Fibroblast of skin of left quadriceps (primary cell): ENCODE measurements around the gene COL26A1.
A peak's percentile ranks its signal among the peaks of the same experiment; 100 is the strongest.
"Not testable (repeated sequence)": the region's sequence is repeated elsewhere in the genome, so short reads cannot be mapped to it uniquely, and the experiment has no call there.

Experiments used
- DNase-seq, 2 experiments: peaks; one replicate each; pipeline ENCODE4 v3.0.0-alpha.2; 2013; ENCODE audit warnings: low read depth in 2 of 2

The COL26A1 gene

GRCh38 chr7:101442426-101443070, 79.9 kb downstream of the COL26A1 start:
- no peak for DNase-seq

- no peak for DNase-seq
These were observed 87.4 kb downstream of the COL26A1 start for GRCh38 chr7:101450064-101450463.

DNA sequence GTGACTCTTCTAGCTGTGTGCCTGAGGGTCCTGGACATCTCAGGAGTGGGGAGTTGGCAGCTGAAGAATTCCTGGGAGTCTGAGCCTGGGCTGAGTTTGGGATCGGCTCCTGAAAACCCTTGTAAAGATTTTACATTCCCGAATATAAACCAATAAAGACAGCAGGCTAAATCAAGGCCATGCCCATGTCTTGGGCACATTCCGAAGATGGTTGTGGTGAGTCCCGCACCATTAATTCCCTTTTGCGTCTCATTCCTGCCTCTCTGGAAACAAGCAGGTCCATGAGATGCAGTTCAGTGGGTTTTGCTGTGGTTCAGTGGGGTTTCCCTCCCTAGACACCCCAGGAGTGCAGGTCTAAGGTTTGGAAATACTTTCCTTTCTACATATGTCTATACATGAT, 90.9 kb downstream of the COL26A1 start:
- peak; percentile 6 to 12 for DNase-seq

DNA sequence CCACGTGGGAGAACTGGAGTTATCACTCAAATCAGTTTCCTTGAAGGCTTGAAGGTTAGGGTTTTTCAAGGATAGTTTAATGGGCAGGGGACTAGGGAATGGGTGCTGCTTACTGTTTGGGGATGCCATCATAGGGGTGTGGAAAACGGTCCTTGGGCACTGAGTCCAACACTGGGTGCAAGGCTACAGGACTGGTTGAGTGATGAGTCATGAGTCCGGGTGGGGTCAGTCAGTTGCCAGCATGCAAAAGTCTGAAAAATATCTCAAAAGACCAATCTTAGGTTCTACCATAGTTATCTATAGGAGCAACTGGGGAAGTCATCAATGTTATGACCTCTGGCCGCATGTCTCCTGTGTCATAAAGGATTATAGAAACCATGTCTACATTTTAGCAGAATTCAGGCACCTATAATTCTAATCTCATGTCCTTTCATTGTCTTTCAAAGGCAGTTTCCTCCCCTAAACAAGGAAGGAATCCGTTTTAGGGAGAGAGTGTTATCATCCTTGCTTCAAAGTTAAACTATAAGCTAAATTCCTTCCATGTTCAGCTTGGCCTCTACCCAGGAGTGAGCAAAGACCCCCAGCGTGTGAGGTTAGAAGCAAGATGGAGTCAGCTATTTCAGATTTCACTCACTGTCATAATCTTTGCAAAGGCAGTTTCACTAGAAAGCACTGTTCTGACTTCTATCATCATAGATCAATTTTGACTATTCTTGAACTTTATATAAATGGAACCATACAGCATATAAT, 94.5 kb downstream of the COL26A1 start:
- no peak for DNase-seq

GRCh38 chr7:101465131-101465530, 102.5 kb downstream of the COL26A1 start:
- no peak for DNase-seq

GRCh38 chr7:101465576-101466196, 103.0 kb downstream of the COL26A1 start:
- no peak for DNase-seq

DNA sequence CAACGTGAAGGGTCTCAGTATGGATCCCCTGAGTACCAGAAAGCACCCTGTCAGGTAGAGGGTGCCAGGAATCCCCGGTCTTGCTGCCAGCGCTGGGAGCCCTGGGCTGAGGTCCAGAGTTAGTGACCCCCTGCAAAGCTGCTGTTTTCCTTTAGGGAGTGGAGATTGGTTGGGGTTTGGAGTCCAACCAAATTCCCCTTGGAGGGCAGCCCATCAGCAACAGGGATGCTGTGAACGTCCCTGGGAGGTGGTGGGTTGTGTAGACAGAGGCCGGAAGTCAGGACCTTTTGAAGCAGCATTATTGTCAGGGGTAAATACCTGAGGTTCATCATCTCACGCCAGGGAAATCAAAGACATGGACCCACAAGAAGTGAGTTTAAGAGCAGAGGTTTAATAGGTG, 104.2 kb downstream of the COL26A1 start:
- no peak for DNase-seq

DNA sequence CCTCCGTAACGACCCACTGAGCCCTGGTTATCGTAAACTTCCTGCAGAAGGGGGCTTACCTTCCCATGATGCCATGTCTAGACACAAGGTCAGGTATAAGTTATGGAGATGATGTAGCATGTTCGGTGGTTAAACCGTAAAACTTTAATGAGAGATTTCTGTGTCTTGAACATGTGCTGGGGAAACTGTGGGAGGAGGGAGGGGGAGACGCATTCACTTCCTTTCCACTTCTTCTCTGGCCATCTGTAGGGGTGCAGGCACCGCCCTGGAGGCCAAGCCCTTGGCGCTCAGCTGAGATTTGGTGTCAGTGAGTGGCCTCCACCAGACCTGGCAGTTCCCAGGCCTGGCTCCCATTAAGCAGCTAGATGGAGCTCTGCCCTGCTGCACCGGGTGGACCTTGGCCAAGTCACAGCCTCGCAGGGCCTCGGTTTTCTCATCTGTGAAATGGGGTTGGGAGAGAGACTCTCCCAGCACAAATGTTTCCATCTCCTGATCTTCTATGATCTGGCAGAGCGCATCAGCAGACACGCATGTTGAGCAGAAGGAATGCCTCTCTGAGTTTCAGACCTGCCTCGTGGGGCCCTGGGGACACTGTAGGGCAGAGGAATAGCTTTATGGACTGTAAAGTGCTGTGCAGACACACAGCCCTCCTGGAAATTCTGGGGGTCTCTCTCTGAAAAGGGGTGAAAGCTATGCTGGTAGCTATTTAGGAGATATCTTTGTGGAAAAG, 106.0 kb downstream of the COL26A1 start:
- DNase-seq, result no peak

GRCh38 chr7:101470668-101471487, 108.2 kb downstream of the COL26A1 start:
- DNase-seq, result no peak

DNA sequence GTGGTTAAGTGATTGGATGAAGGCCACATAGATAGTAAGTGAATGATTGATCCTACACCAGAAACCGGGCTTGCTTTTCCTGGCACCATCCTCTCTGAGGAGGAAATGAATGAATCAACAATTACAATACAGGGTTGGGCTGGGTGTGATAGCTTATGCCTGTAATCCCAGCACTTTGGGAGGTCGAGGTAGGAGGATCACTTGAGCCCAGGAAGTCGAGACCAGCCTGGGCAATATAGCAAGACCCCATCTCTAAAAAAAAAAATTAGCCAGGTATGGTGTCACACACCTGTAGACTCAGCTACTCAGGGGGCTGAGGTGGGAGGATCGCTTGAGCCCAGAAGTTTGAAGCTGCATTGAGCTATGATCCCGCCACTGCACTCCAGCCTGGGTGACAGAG, 111.5 kb downstream of the COL26A1 start:
- no peak for DNase-seq

- DNase-seq, result not testable (repeated sequence)
These were observed 113.0 kb downstream of the COL26A1 start for GRCh38 chr7:101475691-101476090.

- no peak for DNase-seq
These were observed 116.5 kb downstream of the COL26A1 start for GRCh38 chr7:101479217-101479616.

GRCh38 chr7:101486056-101486432, 123.4 kb downstream of the COL26A1 start:
- DNase-seq, result not testable (repeated sequence)

- DNase-seq, result peak; percentile 45 to 47
These were observed 123.9 kb downstream of the COL26A1 start for GRCh38 chr7:101486433-101487104.

DNA sequence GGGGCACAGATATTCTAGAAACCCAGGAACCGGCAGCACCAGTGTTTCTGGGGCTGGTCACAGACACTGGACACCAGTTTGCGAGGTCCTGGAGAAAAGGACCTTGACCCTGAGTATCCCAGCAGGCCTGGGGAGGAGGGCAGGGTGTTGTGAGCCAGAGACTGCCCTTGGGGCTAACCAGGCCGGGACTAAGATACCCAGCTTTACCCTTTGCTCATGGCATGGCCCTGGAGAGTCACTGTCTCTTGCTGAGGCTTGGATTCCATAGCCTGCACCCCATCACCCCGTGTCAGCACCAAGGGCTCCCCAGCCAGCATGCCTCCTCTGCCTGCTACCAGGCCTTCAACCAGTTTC, 124.4 kb downstream of the COL26A1 start:
- no peak for DNase-seq

DNA sequence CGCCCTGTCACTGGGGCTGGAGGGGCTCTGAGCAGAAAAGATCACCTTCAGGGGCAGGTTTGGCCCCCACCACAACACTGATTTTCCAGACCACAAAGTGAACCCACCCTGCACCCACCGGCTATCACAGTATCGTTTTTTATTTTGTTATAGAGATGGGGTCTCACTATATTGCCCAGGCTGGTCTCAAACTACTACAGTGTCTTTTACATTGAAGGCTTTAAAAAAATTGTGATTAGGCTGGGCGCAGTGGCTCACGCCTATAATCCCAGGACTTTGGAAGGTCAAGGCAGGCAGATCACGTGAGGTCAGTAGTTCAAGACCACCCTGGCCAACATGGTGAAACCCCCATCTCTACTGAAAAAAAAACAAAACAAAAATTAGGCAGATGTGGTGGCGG, 125.1 kb downstream of the COL26A1 start:
- no peak for DNase-seq

DNA sequence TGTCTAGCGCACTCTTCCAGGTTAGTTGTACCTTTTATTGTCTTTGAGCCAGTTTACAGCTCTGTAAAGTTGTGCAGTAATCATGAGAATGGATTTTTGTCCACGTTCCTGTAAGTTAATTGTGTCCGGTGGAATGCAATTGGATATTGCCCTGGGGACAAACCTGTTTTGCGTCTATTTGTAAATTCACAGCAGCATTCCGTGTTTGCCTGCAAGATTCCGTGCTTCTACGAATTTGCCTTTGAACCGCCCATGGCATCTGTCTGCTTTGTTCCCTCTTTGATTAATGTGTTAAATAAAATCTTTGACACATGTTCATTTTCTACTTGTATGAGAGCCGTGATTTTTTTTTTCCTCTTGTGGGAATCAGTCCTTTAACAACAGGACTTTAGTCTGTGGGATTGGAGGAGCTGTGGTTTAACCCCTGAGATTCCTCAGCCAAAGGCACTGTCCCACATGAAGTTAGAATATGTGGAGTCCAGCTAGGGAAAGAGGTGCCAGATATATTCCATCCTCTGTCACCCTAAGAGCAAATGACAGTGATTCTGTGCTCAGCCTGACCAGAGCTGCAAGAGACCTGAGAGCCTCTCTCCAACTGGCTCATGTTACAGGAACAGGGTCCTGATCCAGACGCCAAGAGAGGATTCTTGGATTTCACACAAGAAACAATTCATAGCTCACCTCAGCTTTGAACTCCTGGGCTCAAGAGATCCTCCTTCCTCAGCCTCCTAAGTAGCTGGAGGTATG, 126.3 kb downstream of the COL26A1 start:
- no peak for DNase-seq

DNA sequence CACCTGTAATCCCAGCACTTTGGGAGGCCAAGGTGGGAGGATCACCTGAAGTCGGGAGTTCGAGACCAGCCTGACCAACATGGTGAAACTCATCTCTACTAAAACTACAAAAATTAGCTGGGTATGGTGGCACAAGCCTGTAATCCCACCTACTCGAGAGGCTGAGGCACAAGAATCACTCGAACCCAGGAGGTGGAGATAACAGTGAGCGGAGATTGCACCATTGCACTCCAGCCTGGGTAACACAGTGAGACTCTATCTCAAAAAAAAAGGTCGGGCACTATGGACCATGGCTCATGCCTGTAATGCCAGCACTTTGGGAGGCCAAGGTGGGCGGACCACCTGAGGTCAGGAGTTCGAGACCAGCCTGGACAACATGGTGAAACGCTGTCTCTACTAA, 127.8 kb downstream of the COL26A1 start:
- DNase-seq, result not testable (repeated sequence)

DNA sequence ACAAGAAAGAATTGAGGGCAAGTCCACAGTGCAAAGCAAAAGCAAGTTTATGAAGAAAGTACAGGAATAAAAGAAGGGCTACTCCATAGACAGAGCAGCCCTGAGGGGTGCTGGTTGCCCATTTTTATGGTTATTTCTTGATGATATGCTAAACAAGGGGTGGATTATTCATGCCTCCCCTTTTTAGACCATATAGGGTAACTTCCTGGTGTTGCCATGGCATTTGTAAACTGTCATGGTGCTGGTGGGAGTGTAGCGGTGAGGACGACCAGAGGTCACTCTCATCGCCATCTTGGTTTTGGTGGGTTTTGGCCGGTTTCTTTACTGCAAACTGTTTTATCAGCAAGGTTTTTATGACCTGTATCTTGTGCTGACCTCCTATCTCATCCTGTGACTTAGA, 128.8 kb downstream of the COL26A1 start:
- DNase-seq, result not testable (repeated sequence)

GRCh38 chr7:101494602-101495329, 132.1 kb downstream of the COL26A1 start:
- DNase-seq, result no peak
